ENCODE data around the gene RNF208. TPM values are rescaled to one million over a fixed set of nuclear protein-coding genes. Genes with fewer than 3 reads are reported as not detected.

RNF208 gene
- total and polyA plus RNA-seq, 2 experiments from 2014 or later, result 1.4 to 5.6 TPM

DNA sequence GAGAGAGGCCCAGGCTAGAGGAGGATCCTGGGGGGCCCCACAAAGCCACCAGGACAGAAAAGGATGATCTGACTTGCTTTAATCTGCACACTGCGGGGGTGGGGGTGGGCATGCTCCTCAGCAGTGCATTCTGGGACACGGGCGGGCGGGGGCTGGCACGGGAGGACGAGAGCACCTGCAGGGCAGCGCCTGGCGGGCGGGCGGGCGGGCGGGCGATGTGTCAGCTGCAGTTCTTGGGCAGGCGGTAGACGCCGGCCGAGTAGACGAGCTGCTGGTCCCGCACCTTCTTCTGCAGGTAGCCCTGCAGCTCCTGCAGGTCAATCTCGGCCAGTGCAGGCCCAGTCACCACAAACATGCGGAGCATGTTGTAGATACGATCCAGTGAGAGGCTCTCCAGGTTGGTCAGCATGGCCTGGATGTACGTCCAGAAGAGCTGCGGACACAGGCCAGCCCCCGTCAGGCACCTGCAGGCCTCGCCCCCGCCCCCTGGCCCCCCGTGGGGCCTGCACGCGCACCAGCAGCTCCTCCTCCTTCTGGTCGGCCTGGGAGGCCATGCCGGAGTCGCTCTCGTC lies 47.2 kb downstream of the RNF208 start (continued):
- TF ChIP-seq, protein P1, sequence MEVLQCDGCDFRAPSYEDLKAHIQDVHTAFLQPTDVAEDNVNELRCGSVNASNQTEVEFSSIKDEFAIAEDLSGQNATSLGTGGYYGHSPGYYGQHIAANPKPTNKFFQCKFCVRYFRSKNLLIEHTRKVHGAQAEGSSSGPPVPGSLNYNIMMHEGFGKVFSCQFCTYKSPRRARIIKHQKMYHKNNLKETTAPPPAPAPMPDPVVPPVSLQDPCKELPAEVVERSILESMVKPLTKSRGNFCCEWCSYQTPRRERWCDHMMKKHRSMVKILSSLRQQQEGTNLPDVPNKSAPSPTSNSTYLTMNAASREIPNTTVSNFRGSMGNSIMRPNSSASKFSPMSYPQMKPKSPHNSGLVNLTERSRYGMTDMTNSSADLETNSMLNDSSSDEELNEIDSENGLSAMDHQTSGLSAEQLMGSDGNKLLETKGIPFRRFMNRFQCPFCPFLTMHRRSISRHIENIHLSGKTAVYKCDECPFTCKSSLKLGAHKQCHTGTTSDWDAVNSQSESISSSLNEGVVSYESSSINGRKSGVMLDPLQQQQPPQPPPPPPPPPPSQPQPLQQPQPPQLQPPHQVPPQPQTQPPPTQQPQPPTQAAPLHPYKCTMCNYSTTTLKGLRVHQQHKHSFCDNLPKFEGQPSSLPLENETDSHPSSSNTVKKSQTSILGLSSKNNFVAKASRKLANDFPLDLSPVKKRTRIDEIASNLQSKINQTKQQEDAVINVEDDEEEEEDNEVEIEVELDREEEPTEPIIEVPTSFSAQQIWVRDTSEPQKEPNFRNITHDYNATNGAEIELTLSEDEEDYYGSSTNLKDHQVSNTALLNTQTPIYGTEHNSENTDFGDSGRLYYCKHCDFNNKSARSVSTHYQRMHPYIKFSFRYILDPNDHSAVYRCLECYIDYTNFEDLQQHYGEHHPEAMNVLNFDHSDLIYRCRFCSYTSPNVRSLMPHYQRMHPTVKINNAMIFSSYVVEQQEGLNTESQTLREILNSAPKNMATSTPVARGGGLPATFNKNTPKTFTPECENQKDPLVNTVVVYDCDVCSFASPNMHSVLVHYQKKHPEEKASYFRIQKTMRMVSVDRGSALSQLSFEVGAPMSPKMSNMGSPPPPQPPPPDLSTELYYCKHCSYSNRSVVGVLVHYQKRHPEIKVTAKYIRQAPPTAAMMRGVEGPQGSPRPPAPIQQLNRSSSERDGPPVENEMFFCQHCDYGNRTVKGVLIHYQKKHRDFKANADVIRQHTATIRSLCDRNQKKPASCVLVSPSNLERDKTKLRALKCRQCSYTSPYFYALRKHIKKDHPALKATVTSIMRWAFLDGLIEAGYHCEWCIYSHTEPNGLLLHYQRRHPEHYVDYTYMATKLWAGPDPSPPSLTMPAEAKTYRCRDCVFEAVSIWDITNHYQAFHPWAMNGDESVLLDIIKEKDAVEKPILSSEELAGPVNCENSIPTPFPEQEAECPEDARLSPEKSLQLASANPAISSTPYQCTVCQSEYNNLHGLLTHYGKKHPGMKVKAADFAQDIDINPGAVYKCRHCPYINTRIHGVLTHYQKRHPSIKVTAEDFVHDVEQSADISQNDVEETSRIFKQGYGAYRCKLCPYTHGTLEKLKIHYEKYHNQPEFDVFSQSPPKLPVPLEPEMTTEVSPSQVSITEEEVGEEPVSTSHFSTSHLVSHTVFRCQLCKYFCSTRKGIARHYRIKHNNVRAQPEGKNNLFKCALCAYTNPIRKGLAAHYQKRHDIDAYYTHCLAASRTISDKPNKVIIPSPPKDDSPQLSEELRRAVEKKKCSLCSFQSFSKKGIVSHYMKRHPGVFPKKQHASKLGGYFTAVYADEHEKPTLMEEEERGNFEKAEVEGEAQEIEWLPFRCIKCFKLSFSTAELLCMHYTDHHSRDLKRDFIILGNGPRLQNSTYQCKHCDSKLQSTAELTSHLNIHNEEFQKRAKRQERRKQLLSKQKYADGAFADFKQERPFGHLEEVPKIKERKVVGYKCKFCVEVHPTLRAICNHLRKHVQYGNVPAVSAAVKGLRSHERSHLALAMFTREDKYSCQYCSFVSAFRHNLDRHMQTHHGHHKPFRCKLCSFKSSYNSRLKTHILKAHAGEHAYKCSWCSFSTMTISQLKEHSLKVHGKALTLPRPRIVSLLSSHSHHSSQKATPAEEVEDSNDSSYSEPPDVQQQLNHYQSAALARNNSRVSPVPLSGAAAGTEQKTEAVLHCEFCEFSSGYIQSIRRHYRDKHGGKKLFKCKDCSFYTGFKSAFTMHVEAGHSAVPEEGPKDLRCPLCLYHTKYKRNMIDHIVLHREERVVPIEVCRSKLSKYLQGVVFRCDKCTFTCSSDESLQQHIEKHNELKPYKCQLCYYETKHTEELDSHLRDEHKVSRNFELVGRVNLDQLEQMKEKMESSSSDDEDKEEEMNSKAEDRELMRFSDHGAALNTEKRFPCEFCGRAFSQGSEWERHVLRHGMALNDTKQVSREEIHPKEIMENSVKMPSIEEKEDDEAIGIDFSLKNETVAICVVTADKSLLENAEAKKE (CRISPR knock-in tag; IDR thresholded peaks at IDR 0.05), result no peak

DNA sequence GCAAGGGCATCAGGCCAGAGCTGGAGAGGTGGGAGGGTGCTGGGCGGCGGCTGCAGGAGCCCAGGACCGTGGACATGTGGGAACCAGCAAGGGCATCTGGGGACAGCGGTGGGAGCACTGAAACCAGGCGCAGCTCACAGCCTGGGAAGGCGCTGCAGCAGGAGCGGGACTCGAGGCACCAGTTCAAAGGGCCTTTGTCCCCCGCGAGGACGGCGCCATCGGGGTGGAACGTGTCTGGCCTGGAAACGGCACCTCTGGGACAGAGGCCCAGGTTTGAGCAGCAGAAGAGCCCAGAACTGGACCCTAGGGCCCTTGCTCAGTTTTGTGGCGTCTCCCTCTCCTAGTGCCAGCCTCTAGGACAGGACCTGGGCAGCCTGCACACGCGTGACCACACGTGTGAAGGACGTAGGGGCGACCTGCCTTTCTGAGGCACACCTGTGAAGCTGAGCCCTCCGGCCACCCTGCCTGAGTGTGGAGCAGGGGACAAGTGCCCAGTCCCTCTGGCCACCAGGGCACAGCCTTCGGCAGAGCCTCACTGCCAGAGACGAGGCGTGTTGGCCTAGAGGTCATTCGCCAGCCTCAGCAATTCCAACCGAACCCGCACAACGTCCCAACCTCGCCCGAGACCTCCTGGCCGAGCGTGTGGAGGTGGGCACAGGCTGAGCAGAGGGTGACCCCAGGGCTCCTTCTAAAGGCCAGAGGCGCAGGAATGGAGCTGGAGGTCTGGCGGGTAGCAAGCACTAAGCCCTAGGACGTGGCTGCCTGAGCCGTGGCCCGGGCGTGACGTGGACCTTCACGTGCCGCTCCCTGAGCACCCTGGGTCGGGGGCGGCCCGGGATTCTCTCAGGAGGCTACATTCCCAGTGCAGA lies 48.0 kb downstream of the RNF208 start:
- Mint-ChIP-seq H3K27ac (no peak overlapping the region), H3K4me3 (no peak overlapping the region), H3K36me3 (ENCODE audit: low read depth) (peaks cover 4% of the 10 kb centered on the region; the same call in 1 of the 3 replicates), H3K27me3 (ENCODE audit: insufficient read depth, low read depth, poor library complexity) (peaks cover 24% of the 10 kb centered on the region), H3K9me3 (no peaks in the 10 kb centered on the region), H3K4me1 (peaks cover 5% of the 10 kb centered on the region)
- TF ChIP-seq NANOG (IDR thresholded peaks at IDR 0.05; ENCODE audit: borderline replicate concordance), result no peak
- Histone ChIP-seq H3K36me3 (ENCODE audit: insufficient read depth) (no peaks in the 10 kb centered on the region), H3K4me2 (no peak overlapping the region), H3K9me2 (ENCODE audit: insufficient read depth) (no peaks in the 10 kb centered on the region), H3K4me1 (ENCODE audit: insufficient read depth) (no peaks in the 10 kb centered on the region), H2AFZ (no peak overlapping the region), H3F3A (replicated peaks; ENCODE audit: low read depth) (peaks cover 7% of the 10 kb centered on the region; the same call in 1 of the 2 replicates), H4K20me1 (replicated peaks; ENCODE audit: insufficient read depth) (no peaks in the 10 kb centered on the region), H3K27ac (ENCODE audit: low read depth) (no peak overlapping the region), H3K79me2 (replicated peaks; ENCODE audit: insufficient read depth) (no peaks in the 10 kb centered on the region), H3K4me3 (no peak overlapping the region), H3K27me3 (ENCODE audit: insufficient read depth) (peaks cover 26% of the 10 kb centered on the region)
- ATAC-seq (no peak), DNase-seq (ENCODE audit: low spot score) (no peak)

Measured in GM23338 (cell line).